Activated T-helper 2 cell treated with anti-CD3 and anti-CD28 coated beads, Interferon-gamma antibody, Interleukin-2, Interleukin-4, amounts not matched to agents 10 μg/mL and 5 μg/mL and 100 μg/mL, durations not matched to agents 14 hours and 24 hours and 36 hours (primary cell): ENCODE measurements around the gene CALB2. TPM values are rescaled to one million over a fixed set of nuclear protein-coding genes. Genes with fewer than 3 reads are reported as not detected.

Source experiments
- DNase-seq: peaks from one replicate; pipeline ENCODE4 v3.0.0; 2021; ENCODE audit warnings: low spot score
- H3K27ac Mint-ChIP-seq: one replicate; pipeline ENCODE4 v1.8.0; 2021; ENCODE audit warnings: mixed read lengths
- H3K27me3 Mint-ChIP-seq: one replicate; pipeline ENCODE4 v1.8.0; 2021; ENCODE audit warnings: low read depth, mixed read lengths
- H3K36me3 Mint-ChIP-seq: one replicate; pipeline ENCODE4 v1.8.0; 2021; ENCODE audit warnings: low read depth, mixed read lengths
- H3K4me1 Mint-ChIP-seq: one replicate; pipeline ENCODE4 v1.8.0; 2021; ENCODE audit warnings: low read depth, mixed read lengths
- H3K4me3 Mint-ChIP-seq: one replicate; pipeline ENCODE4 v1.8.0; 2021; ENCODE audit warnings: low read depth, mild to moderate bottlenecking, moderate library complexity, mixed read lengths
- H3K9me3 Mint-ChIP-seq: one replicate; pipeline ENCODE4 v1.8.0; 2021; ENCODE audit warnings: mixed read lengths
- intact Hi-C: fragments of 100-400 bp; cut with micrococcal nuclease; formaldehyde crosslinking; loops from one replicate; pipeline ENCODE4 v1.15.1; 2023
- total RNA-seq: library from RNA; stranded (reverse); gene quantifications from 2 replicates; pipeline ENCODE4 v1.2.3, GENCODE V29; 2022

Gene CALB2
- total RNA-seq, 1 donor from 2014 or later: not detected

GRCh38 chr16:71426069-71426879 lies 67.8 kb downstream of the CALB2 start:
- no peaks in the 10 kb centered on the region for H3K36me3 Mint-ChIP-seq
- H3K9me3 Mint-ChIP-seq: no peaks in the 10 kb centered on the region
- H3K27ac Mint-ChIP-seq: no peak overlapping the region
- intact Hi-C loops: no loop called here
- peaks cover 3% of the 10 kb centered on the region for H3K4me1 Mint-ChIP-seq
- no peak for DNase-seq
- H3K27me3 Mint-ChIP-seq: peaks cover 34% of the 10 kb centered on the region
- no peak overlapping the region for H3K4me3 Mint-ChIP-seq

- H3K9me3 Mint-ChIP-seq: no peaks in the 10 kb centered on the region
These were observed 68.5 kb downstream of the CALB2 start for GRCh38 chr16:71426880-71427615.

GRCh38 chr16:71428385-71428784 lies 69.9 kb downstream of the CALB2 start:
- H3K27ac Mint-ChIP-seq: no peak overlapping the region
- DNase-seq: no peak
- H3K27me3 Mint-ChIP-seq: peaks cover 34% of the 10 kb centered on the region
- intact Hi-C loops: no loop called here
- H3K4me3 Mint-ChIP-seq: no peak overlapping the region
- H3K4me1 Mint-ChIP-seq: peaks cover 3% of the 10 kb centered on the region
- H3K9me3 Mint-ChIP-seq: no peaks in the 10 kb centered on the region
- H3K36me3 Mint-ChIP-seq: no peaks in the 10 kb centered on the region

More at GRCh38 chr16:71426880-71427615, 68.5 kb downstream of the CALB2 start:
- intact Hi-C loops: no loop called here
- Mint-ChIP-seq H3K4me3 (no peak overlapping the region), H3K4me1 (peaks cover 3% of the 10 kb centered on the region), H3K36me3 (no peaks in the 10 kb centered on the region), H3K27ac (no peak overlapping the region), H3K27me3 (peaks cover 34% of the 10 kb centered on the region)
- DNase-seq: no peak

GRCh38 chr16:71428883-71429282 lies 70.4 kb downstream of the CALB2 start:
- intact Hi-C loops: no loop called here
- Mint-ChIP-seq H3K36me3 (no peaks in the 10 kb centered on the region), H3K4me1 (peaks cover 3% of the 10 kb centered on the region), H3K27me3 (peaks cover 34% of the 10 kb centered on the region), H3K27ac (no peak overlapping the region), H3K4me3 (no peak overlapping the region), H3K9me3 (no peaks in the 10 kb centered on the region)
- no peak for DNase-seq

GRCh38 chr16:71429581-71429980 lies 71.1 kb downstream of the CALB2 start:
- H3K27ac Mint-ChIP-seq: no peak overlapping the region
- DNase-seq: no peak
- H3K4me3 Mint-ChIP-seq: no peak overlapping the region
- H3K9me3 Mint-ChIP-seq: no peaks in the 10 kb centered on the region
- intact Hi-C loops: no loop called here
- H3K4me1 Mint-ChIP-seq: peaks cover 3% of the 10 kb centered on the region
- peaks cover 29% of the 10 kb centered on the region for H3K27me3 Mint-ChIP-seq
- H3K36me3 Mint-ChIP-seq: no peaks in the 10 kb centered on the region

- DNase-seq: no peak
- Mint-ChIP-seq H3K27me3 (peaks cover 19% of the 10 kb centered on the region), H3K36me3 (no peaks in the 10 kb centered on the region), H3K4me1 (peaks cover 3% of the 10 kb centered on the region), H3K27ac (no peak overlapping the region), H3K4me3 (no peak overlapping the region), H3K9me3 (no peaks in the 10 kb centered on the region)
- intact Hi-C loops: no loop called here
These were observed 72.2 kb downstream of the CALB2 start for GRCh38 chr16:71430744-71431143.

GRCh38 chr16:71431176-71431575 lies 72.7 kb downstream of the CALB2 start:
- no peak for DNase-seq
- Mint-ChIP-seq H3K27me3 (peaks cover 15% of the 10 kb centered on the region), H3K4me3 (no peak overlapping the region), H3K36me3 (no peaks in the 10 kb centered on the region), H3K9me3 (no peaks in the 10 kb centered on the region), H3K4me1 (peaks cover 3% of the 10 kb centered on the region), H3K27ac (no peak overlapping the region)
- intact Hi-C loops: no loop called here

- Mint-ChIP-seq H3K4me1 (no peaks in the 10 kb centered on the region), H3K27ac (no peak overlapping the region), H3K27me3 (peaks cover 7% of the 10 kb centered on the region), H3K36me3 (no peaks in the 10 kb centered on the region), H3K9me3 (no peaks in the 10 kb centered on the region), H3K4me3 (no peak overlapping the region)
- intact Hi-C loops: no loop called here
- DNase-seq: no peak
These were observed 73.5 kb downstream of the CALB2 start for GRCh38 chr16:71431991-71432390.

GRCh38 chr16:71432906-71433305 lies 74.4 kb downstream of the CALB2 start:
- H3K36me3 Mint-ChIP-seq: no peaks in the 10 kb centered on the region
- intact Hi-C loops: no loop called here
- no peak overlapping the region for H3K27ac Mint-ChIP-seq
- H3K4me3 Mint-ChIP-seq: no peak overlapping the region
- no peaks in the 10 kb centered on the region for H3K9me3 Mint-ChIP-seq
- H3K4me1 Mint-ChIP-seq: no peaks in the 10 kb centered on the region
- no peak for DNase-seq
- peaks cover 3% of the 10 kb centered on the region for H3K27me3 Mint-ChIP-seq

GRCh38 chr16:71436473-71436872 lies 78.0 kb downstream of the CALB2 start:
- intact Hi-C loops: no loop called here
- H3K4me1 Mint-ChIP-seq: no peaks in the 10 kb centered on the region
- no peak for DNase-seq
- no peaks in the 10 kb centered on the region for H3K9me3 Mint-ChIP-seq
- no peaks in the 10 kb centered on the region for H3K36me3 Mint-ChIP-seq
- no peak overlapping the region for H3K4me3 Mint-ChIP-seq
- H3K27me3 Mint-ChIP-seq: no peaks in the 10 kb centered on the region
- H3K27ac Mint-ChIP-seq: no peak overlapping the region

- H3K4me1 Mint-ChIP-seq: no peaks in the 10 kb centered on the region
- H3K36me3 Mint-ChIP-seq: no peaks in the 10 kb centered on the region
- H3K9me3 Mint-ChIP-seq: peaks cover 6% of the 10 kb centered on the region
- H3K27me3 Mint-ChIP-seq: no peaks in the 10 kb centered on the region
- no peak overlapping the region for H3K4me3 Mint-ChIP-seq
- intact Hi-C loops: no loop called here
- DNase-seq: no peak
- H3K27ac Mint-ChIP-seq: no peak overlapping the region
These were observed 81.0 kb downstream of the CALB2 start for GRCh38 chr16:71439523-71439922.
